GM19239 (cell line): ENCODE results near the gene TRPM3.

ENCODE experiments used
- DNase-seq: peaks from one replicate; pipeline ENCODE4 v3.0.0; 2011; ENCODE audit warnings: low spot score; ENCODE audit not compliant: insufficient read length
- FAIRE-seq: peaks from 2 replicates; lab custom pipeline; 2011; peaks lifted over from hg19 to GRCh38; lab: Jason Lieb, UNC

Gene TRPM3

GRCh38 chr9:70856411-70856810, 265.0 kb downstream of the TRPM3 start:
- FAIRE-seq (no peak), DNase-seq (no peak)

GRCh38 chr9:70852711-70853240, 268.6 kb downstream of the TRPM3 start:
- no peak for FAIRE-seq
- DNase-seq, result no peak

GRCh38 chr9:70840266-70840665, 281.2 kb downstream of the TRPM3 start:
- no peak for DNase-seq
- FAIRE-seq, result no peak

- no peak for DNase-seq
- FAIRE-seq, result no peak
Observed at GRCh38 chr9:70835323-70835722, 286.1 kb downstream of the TRPM3 start.

GRCh38 chr9:70832492-70832891, 288.9 kb downstream of the TRPM3 start:
- FAIRE-seq (no peak), DNase-seq (no peak)

- DNase-seq, result no peak
- FAIRE-seq, result no peak
Observed at GRCh38 chr9:70830618-70831017, 290.8 kb downstream of the TRPM3 start.

GRCh38 chr9:70829591-70830265, 291.7 kb downstream of the TRPM3 start:
- DNase-seq (no peak), FAIRE-seq (no peak)

GRCh38 chr9:70826562-70826961, 294.9 kb downstream of the TRPM3 start:
- FAIRE-seq (no peak), DNase-seq (no peak)

GRCh38 chr9:70823284-70823683, 298.1 kb downstream of the TRPM3 start:
- DNase-seq, result no peak
- no peak for FAIRE-seq

GRCh38 chr9:70817311-70817710, 304.1 kb downstream of the TRPM3 start:
- no peak for FAIRE-seq
- no peak for DNase-seq

- FAIRE-seq (no peak), DNase-seq (no peak)
Observed at GRCh38 chr9:70816891-70817290, 304.5 kb downstream of the TRPM3 start.

GRCh38 chr9:70816316-70816715, 305.1 kb downstream of the TRPM3 start:
- DNase-seq (no peak), FAIRE-seq (no peak)

GRCh38 chr9:70814597-70814996, 306.8 kb downstream of the TRPM3 start:
- FAIRE-seq, result no peak
- no peak for DNase-seq

GRCh38 chr9:70813141-70813540, 308.3 kb downstream of the TRPM3 start:
- no peak for DNase-seq
- no peak for FAIRE-seq

GRCh38 chr9:70811638-70812037, 309.8 kb downstream of the TRPM3 start:
- no peak for FAIRE-seq

GRCh38 chr9:70806875-70807274, 314.5 kb downstream of the TRPM3 start:
- DNase-seq, result no peak
- no peak for FAIRE-seq

More at GRCh38 chr9:70811638-70812037, 309.8 kb downstream of the TRPM3 start:
- DNase-seq, result no peak

GRCh38 chr9:70805949-70806348, 315.5 kb downstream of the TRPM3 start:
- DNase-seq (no peak), FAIRE-seq (no peak)

GRCh38 chr9:70802758-70803436, 318.5 kb downstream of the TRPM3 start:
- FAIRE-seq (no peak), DNase-seq (no peak)

GRCh38 chr9:70802206-70802605, 319.2 kb downstream of the TRPM3 start:
- no peak for FAIRE-seq

GRCh38 chr9:70801181-70801829, 320.1 kb downstream of the TRPM3 start:
- FAIRE-seq (no peak), DNase-seq (no peak)

More at GRCh38 chr9:70802206-70802605, 319.2 kb downstream of the TRPM3 start:
- DNase-seq, result no peak

GRCh38 chr9:70798018-70798417, 323.4 kb downstream of the TRPM3 start:
- FAIRE-seq (no peak), DNase-seq (no peak)
